Germinal center (tissue), 1 donor: ENCODE results near the gene RIOX2.

Source experiments
- DNase-seq: peaks from one replicate; pipeline ENCODE4 v3.0.0; 2012; ENCODE audit warnings: mixed read lengths, low spot score

RIOX2 gene

GRCh38 chr3:97954228-97954827, 17.9 kb downstream of the RIOX2 start:
- DNase-seq: no peak

GRCh38 chr3:97952872-97953271, 19.4 kb downstream of the RIOX2 start:
- no peak for DNase-seq

GRCh38 chr3:97952280-97952679, 20.0 kb downstream of the RIOX2 start:
- DNase-seq: no peak

- no peak for DNase-seq
These were observed 21.9 kb downstream of the RIOX2 start for GRCh38 chr3:97950360-97950759.

GRCh38 chr3:97949743-97950142, 22.5 kb downstream of the RIOX2 start:
- DNase-seq: no peak

GRCh38 chr3:97949110-97949485, 23.1 kb downstream of the RIOX2 start:
- DNase-seq: no peak

GRCh38 chr3:97948351-97949109, 23.7 kb downstream of the RIOX2 start:
- no peak for DNase-seq

GRCh38 chr3:97942801-97943546, 29.3 kb downstream of the RIOX2 start:
- DNase-seq: no peak

GRCh38 chr3:97940034-97940433, 32.2 kb downstream of the RIOX2 start:
- DNase-seq: no peak

- DNase-seq: no peak
These were observed 32.8 kb downstream of the RIOX2 start for GRCh38 chr3:97939401-97939800.

GRCh38 chr3:97938444-97938843, 33.8 kb downstream of the RIOX2 start:
- DNase-seq: no peak

GRCh38 chr3:97937205-97937604, 35.0 kb downstream of the RIOX2 start:
- DNase-seq: no peak

GRCh38 chr3:97935842-97936241, 36.4 kb downstream of the RIOX2 start:
- no peak for DNase-seq

- no peak for DNase-seq
These were observed 37.1 kb downstream of the RIOX2 start for GRCh38 chr3:97934980-97935695.

- DNase-seq: no peak
These were observed 39.8 kb downstream of the RIOX2 start for GRCh38 chr3:97932387-97932801.

- DNase-seq: no peak
These were observed 41.0 kb downstream of the RIOX2 start for GRCh38 chr3:97931218-97931617.

- no peak for DNase-seq
These were observed 42.2 kb downstream of the RIOX2 start for GRCh38 chr3:97930018-97930417.

GRCh38 chr3:97928986-97929385, 43.2 kb downstream of the RIOX2 start:
- no peak for DNase-seq

GRCh38 chr3:97927704-97928103, 44.5 kb downstream of the RIOX2 start:
- no peak for DNase-seq

GRCh38 chr3:97917813-97918536, 54.3 kb downstream of the RIOX2 start:
- no peak for DNase-seq

GRCh38 chr3:97916576-97916975, 55.7 kb downstream of the RIOX2 start:
- no peak for DNase-seq

- DNase-seq: no peak
These were observed 57.8 kb downstream of the RIOX2 start for GRCh38 chr3:97914388-97914787.
